Activated naive CD4-positive, alpha-beta T cell treated with anti-CD3 and anti-CD28 coated beads, Interleukin-2, amount 10 ng/mL, durations not matched to agents 7 days and 5 days (primary cell): Measurements from ENCODE around the gene MCF2L2.
A peak's percentile ranks its signal among the peaks of the same experiment; 100 is the strongest.

Source experiments
- CTCF ChIA-PET: fragments of 350-600 bp; sonication (Branson Sonifier 250); formaldehyde crosslinking; loops from one replicate; lab custom pipeline; 2021; ENCODE audit warnings: antibody characterized with exemption; lab: Charles Lee
- DNase-seq: peaks from one replicate; pipeline ENCODE4 v3.0.0-alpha.2; 2020
- H3K27ac Mint-ChIP-seq: one replicate; pipeline ENCODE4 v1.8.0; 2021; ENCODE audit warnings: mild to moderate bottlenecking, moderate library complexity, mixed read lengths
- H3K27me3 Mint-ChIP-seq: one replicate; pipeline ENCODE4 v1.8.0; 2021; ENCODE audit warnings: mild to moderate bottlenecking, mixed read lengths
- H3K36me3 Mint-ChIP-seq: one replicate; pipeline ENCODE4 v1.8.0; 2021; ENCODE audit warnings: mixed read lengths
- H3K4me1 Mint-ChIP-seq: one replicate; pipeline ENCODE4 v1.8.0; 2021; ENCODE audit warnings: mixed read lengths
- H3K4me3 Mint-ChIP-seq: one replicate; pipeline ENCODE4 v1.8.0; 2021; ENCODE audit warnings: mild to moderate bottlenecking, moderate library complexity, mixed read lengths
- H3K9me3 Mint-ChIP-seq: one replicate; pipeline ENCODE4 v1.8.0; 2021; ENCODE audit warnings: mixed read lengths

The MCF2L2 gene

DNA sequence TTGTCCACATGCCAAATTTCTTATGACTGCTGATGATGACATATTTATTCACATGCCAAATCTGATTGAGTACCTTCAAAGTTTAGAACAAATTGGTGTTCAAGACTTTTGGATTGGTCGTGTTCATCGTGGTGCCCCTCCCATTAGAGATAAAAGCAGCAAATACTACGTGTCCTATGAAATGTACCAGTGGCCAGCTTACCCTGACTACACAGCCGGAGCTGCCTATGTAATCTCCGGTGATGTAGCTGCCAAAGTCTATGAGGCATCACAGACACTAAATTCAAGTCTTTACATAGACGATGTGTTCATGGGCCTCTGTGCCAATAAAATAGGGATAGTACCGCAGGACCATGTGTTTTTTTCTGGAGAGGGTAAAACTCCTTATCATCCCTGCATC is 158.1 kb downstream of the MCF2L2 start:
- no peak for DNase-seq
- Mint-ChIP-seq H3K36me3 (no peaks in the 10 kb centered on the region), H3K9me3 (no peaks in the 10 kb centered on the region), H3K27ac (no peak overlapping the region), H3K4me3 (no peak overlapping the region), H3K4me1 (peaks cover 5% of the 10 kb centered on the region), H3K27me3 (no peaks in the 10 kb centered on the region)
- CTCF ChIA-PET = no interaction called here

DNA sequence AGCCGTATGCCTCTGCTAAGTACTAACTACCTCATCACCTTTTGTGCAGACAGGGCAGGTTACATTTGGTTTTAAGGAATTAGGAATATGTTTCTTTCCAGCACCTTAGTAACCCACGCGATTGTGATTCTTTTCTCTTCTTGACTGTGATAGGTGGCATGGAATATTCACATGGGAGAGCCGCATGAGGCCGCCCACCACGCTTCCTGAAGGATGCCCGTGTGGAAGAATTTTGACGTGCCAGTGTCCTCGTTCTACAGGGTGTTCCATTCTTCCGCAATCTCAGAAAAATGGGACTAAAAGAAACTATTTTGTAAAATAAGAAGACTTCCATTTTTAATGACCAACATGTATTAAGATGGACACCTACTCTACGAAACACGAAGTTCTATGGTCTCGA is 159.1 kb downstream of the MCF2L2 start:
- no peaks in the 10 kb centered on the region for H3K9me3 Mint-ChIP-seq
- CTCF ChIA-PET = no interaction called here

DNA sequence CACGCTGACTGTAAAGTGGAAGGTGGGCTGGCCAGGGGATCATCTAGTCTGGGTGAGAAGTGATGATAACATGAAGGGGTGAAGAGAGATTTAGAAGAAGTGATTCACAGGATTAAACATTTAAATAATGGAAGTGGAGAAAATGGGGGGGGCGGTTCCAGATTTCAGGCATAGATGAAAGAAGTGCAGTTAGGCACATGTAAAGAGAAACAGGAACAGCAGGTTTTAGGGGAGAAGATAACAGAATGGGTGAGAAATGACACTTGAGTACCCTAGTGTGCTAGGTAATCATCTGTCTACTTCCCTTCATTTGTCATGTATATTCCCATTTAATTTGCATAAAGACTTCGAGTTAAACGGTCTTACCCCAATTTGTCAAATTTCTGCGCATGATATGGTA is 160.1 kb downstream of the MCF2L2 start:
- no peak overlapping the region for H3K4me3 Mint-ChIP-seq
- CTCF ChIA-PET = no interaction called here
- H3K9me3 Mint-ChIP-seq = no peaks in the 10 kb centered on the region
- H3K4me1 Mint-ChIP-seq = peaks cover 5% of the 10 kb centered on the region
- no peaks in the 10 kb centered on the region for H3K27me3 Mint-ChIP-seq
- no peak overlapping the region for H3K27ac Mint-ChIP-seq
- no peak for DNase-seq
- no peaks in the 10 kb centered on the region for H3K36me3 Mint-ChIP-seq

More for the DNA sequence above, 159.1 kb downstream of the MCF2L2 start:
- Mint-ChIP-seq H3K27me3 (no peaks in the 10 kb centered on the region), H3K4me3 (no peak overlapping the region), H3K36me3 (no peaks in the 10 kb centered on the region), H3K4me1 (peaks cover 5% of the 10 kb centered on the region), H3K27ac (no peak overlapping the region)
- no peak for DNase-seq

DNA sequence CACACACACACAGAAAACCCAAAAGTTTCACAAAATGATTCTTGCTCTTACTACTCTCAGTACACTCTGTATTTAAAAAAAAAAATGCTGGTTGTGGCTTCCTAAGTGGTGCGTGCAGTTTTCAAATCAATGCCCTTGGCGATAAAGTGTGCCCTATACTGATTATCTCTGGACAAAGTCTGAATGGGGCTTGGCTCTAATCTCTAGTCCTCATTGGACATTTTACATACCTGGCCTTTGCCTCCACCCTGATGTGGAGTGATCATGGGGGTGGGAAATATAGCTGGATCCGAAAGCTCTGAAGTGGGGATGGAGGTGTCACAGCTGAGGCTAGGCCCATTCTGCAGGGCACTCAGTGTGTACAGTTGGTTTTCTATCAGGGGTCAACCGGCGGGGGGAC is 161.3 kb downstream of the MCF2L2 start:
- CTCF ChIA-PET = no interaction called here
- Mint-ChIP-seq H3K27ac (no peak overlapping the region), H3K36me3 (no peaks in the 10 kb centered on the region), H3K27me3 (no peaks in the 10 kb centered on the region), H3K9me3 (no peaks in the 10 kb centered on the region), H3K4me3 (no peak overlapping the region), H3K4me1 (peaks cover 2% of the 10 kb centered on the region)
- DNase-seq = no peak

DNA sequence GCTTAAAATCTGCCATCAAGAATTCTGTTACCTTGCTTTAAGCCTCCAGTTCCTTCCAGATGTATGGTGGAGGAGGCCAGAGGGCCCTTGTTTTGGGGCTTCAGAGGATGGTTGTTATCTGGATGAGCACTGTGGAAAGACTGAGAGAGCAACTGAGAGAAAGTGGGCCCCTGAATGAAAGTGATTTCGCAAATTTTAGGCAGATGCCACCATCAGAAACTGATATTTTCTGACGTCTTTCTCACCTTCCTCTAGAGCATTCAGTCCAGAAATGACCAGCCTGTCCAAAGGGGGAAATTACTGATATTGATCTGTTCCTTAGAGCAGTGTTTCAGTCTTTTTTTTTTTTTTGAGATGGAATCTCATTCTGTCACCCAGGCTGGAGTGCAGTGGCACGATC is 162.0 kb downstream of the MCF2L2 start:
- H3K4me3 Mint-ChIP-seq = no peak overlapping the region

DNA sequence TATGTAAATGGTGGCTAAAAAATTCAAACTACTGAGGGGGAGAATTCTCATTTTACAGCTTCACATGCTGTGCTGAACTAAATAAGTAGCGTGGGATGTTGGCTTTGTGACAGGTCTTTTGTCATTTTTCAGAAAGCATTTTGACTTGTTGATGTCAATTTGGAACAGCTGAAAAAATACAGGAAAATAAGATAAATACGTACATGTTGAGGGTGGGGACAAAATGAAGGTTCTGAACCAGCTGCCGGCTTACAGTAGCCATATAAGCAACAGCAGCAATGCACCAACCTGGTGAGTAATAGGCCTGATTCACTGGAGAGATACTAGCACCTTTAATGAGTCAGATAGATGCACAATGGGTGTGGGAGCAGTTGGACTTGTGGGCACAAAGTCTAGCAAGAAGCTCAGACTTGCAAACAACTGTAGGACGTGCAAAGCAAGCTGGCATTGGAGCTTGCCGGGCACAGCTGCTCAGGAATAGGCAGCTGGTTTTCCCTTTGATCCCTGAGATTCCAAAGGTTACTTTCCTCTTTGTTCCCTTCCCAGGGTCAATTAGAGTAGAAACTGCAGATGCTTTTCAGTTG is 162.5 kb downstream of the MCF2L2 start:
- CTCF ChIA-PET = interaction anchor here (0.7 to 1.9 kb wide), 4 partner anchors 9 to 143 kb away, joined by 3 to 5 read pairs (median 3); no protein-coding TSS in a partner anchor
- Mint-ChIP-seq H3K27ac (no peak overlapping the region), H3K4me3 (no peak overlapping the region), H3K4me1 (peaks cover 2% of the 10 kb centered on the region), H3K9me3 (no peaks in the 10 kb centered on the region), H3K36me3 (no peaks in the 10 kb centered on the region), H3K27me3 (no peaks in the 10 kb centered on the region)
- DNase-seq = no peak

More for the DNA sequence above, 162.0 kb downstream of the MCF2L2 start:
- H3K36me3 Mint-ChIP-seq = no peaks in the 10 kb centered on the region
- DNase-seq = no peak
- H3K27ac Mint-ChIP-seq = no peak overlapping the region
- no peaks in the 10 kb centered on the region for H3K9me3 Mint-ChIP-seq
- CTCF ChIA-PET = interaction anchor here (1.3 to 1.4 kb wide), 2 partner anchors 9 to 12 kb away, joined by 3 read pairs; no protein-coding TSS in a partner anchor
- no peaks in the 10 kb centered on the region for H3K27me3 Mint-ChIP-seq
- peaks cover 2% of the 10 kb centered on the region for H3K4me1 Mint-ChIP-seq

DNA sequence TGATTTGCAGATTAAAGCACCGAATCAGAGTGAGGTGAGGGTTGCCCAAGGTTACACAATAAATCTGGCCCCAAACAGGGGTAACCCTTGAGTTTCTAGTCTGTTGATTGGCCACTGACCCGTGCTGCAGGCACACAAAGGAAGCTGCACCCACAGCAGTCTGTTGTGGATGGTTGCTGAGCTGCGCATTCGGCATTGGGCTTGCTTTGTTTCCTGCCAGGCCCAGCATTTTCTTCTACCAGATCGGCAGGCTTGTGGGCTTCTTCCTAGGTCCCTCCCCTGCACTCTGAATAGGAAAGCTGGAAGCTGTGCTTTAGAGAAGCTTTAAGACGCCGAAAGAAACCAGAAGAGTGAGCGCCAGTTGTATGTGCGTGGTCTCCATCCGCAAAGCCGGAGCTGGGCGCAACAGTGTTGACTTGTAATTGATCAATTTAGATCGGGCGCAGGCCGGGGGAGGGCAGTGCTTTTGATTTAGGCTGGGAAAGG is 163.2 kb downstream of the MCF2L2 start:
- DNase-seq = no peak

DNA sequence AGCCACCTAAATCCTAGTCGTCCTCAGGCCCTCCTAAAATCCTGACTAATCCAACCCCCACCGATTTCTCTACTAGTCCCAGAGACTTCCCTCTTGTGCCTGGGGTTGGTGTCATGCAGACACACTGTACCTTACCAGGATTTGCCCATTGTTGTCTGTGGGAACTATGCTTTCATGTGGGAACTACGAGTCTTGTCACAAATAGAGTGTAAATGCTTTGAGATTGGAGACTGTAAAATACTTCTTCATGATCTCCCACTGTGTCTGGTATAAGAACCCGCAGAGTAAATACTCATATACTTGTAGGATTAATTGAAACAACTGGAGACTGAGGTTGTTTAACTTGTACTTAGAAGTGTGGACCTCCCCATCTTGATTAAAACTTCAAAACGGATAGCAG is 164.2 kb downstream of the MCF2L2 start:
- Mint-ChIP-seq H3K27ac (no peak overlapping the region), H3K4me1 (peaks cover 2% of the 10 kb centered on the region), H3K9me3 (no peaks in the 10 kb centered on the region), H3K27me3 (peaks cover 4% of the 10 kb centered on the region), H3K36me3 (no peaks in the 10 kb centered on the region), H3K4me3 (no peak overlapping the region)
- no peak for DNase-seq
- CTCF ChIA-PET = interaction anchor here (1.9 kb wide), 1 partner anchor 80 kb away, joined by 5 read pairs; no protein-coding TSS in a partner anchor

More for the DNA sequence above, 163.2 kb downstream of the MCF2L2 start:
- no peaks in the 10 kb centered on the region for H3K36me3 Mint-ChIP-seq
- H3K4me3 Mint-ChIP-seq = no peak overlapping the region
- CTCF ChIA-PET = interaction anchor here (0.7 to 1.9 kb wide), 4 partner anchors 10 to 143 kb away, joined by 3 to 5 read pairs (median 3); no protein-coding TSS in a partner anchor
- H3K27ac Mint-ChIP-seq = no peak overlapping the region
- peaks cover 2% of the 10 kb centered on the region for H3K4me1 Mint-ChIP-seq
- H3K27me3 Mint-ChIP-seq = no peaks in the 10 kb centered on the region
- H3K9me3 Mint-ChIP-seq = no peaks in the 10 kb centered on the region

DNA sequence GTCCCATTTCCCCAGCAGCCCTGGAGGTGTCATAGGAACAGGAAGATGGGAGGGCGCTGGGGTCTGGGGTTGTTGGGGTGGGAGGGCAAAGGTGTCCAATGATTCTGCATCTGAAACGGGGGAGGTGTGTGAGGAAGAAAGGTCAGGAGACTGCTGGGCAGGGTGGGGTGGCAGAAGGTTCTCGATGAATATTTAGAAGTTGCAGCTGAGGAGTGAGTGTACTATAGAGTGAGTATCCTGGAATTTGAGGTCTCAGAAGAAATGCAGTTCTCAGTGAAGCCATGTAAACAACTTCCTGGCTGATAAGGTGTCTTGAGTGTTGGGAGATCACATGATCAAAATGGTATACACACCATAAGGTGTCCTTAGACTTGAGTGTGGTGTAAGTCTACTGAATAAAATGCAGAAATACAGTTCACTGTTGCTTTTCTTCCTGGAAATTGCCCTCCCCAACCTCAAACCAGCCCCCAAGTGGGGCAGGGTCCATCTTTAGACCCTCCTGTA is 165.5 kb downstream of the MCF2L2 start:
- CTCF ChIA-PET = no interaction called here

DNA sequence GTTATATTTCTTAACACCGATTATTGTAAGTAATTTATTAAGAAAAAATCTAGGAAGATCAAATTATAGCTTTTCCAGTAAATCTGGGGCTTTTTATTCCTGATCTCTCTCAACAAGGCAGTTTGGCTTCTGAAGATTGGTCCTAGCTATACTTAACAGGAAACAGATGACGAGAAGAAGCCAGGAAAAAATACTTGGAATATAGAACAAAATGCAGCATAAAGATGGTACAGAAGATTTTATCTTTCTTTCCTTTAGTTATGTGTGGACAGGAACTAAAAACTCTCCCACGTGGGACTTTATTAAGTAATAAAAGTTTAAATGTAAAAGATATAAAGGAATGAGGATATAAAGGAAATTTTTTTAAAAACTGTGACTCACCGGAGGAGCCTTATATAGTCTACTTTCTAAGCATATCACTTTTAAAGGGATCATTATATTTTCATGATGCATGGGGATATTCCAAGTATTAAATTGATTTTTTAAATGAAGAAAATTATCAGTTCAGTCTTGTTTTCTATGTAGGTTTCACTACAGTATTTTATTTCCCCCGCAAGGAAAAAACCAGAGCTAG is 167.2 kb downstream of the MCF2L2 start:
- no peaks in the 10 kb centered on the region for H3K9me3 Mint-ChIP-seq
- H3K4me1 Mint-ChIP-seq = no peaks in the 10 kb centered on the region
- CTCF ChIA-PET = interaction anchor here (0.7 kb wide), 1 partner anchor 121 kb away, joined by 3 read pairs; no protein-coding TSS in a partner anchor
- peaks cover 10% of the 10 kb centered on the region for H3K27me3 Mint-ChIP-seq
- no peak overlapping the region for H3K27ac Mint-ChIP-seq
- no peak overlapping the region for H3K4me3 Mint-ChIP-seq
- no peak for DNase-seq
- no peaks in the 10 kb centered on the region for H3K36me3 Mint-ChIP-seq

More for the DNA sequence above, 165.5 kb downstream of the MCF2L2 start:
- no peak for DNase-seq
- H3K4me3 Mint-ChIP-seq = no peak overlapping the region
- peaks cover 10% of the 10 kb centered on the region for H3K27me3 Mint-ChIP-seq
- H3K9me3 Mint-ChIP-seq = no peaks in the 10 kb centered on the region
- peaks cover 2% of the 10 kb centered on the region for H3K4me1 Mint-ChIP-seq
- H3K27ac Mint-ChIP-seq = no peak overlapping the region
- no peaks in the 10 kb centered on the region for H3K36me3 Mint-ChIP-seq

DNA sequence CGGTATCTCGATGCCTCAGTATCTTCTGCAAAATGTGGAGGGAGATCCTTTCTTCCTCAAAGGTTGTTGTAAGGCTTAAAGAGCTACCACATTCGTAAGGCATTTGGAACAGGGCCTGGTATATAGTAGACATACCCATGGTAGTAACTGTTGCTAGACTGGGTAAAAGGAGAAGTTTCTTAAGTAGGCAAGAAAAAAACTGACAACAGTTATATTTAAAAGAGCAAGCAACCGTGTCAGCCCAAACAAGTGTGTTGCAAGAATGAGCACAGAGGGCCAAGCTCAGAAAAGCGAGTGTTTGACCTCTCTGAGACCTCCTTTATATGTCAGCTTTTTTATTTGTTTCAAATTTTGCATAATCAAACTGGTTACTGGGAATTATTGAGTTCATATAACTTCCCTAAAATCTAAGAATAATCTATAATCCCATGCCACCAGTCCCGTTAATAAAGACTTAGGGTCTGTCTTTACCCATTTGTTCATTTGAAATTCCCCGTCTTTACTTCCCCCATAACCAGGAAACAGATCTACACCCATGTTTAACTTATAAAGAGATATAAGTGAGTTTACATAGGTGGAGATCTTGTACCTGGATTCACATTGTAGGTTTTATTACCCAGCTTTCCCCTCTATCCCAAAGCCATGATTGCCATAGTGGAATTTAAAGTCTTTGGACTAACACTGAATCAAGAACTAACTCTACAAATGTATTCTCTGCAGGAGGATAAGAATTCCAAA is 168.1 kb downstream of the MCF2L2 start:
- Mint-ChIP-seq H3K27ac (no peak overlapping the region), H3K27me3 (peaks cover 12% of the 10 kb centered on the region), H3K4me1 (no peaks in the 10 kb centered on the region), H3K9me3 (no peaks in the 10 kb centered on the region), H3K4me3 (no peak overlapping the region), H3K36me3 (no peaks in the 10 kb centered on the region)
- DNase-seq = no peak
- CTCF ChIA-PET = no interaction called here

DNA sequence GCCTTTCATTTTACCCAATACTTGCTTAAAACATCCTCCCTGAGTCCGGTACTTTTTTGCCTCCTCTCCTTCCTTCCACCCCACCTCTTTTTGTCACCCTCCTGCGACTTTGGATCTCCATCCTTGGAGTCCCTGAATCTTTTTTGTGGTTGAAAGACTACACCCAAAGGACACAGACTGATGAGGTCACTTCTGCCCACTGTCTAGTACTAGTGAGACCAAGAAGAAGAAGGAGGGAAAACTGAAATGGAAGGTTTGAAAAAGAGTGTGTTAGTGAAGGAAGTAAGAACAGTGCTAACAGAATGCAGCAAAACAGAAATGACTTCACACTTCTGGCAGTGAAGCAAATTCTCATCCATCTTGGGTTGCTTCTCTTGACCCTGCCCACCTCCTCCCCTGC is 168.8 kb downstream of the MCF2L2 start:
- no peak for DNase-seq
- Mint-ChIP-seq H3K4me3 (no peak overlapping the region), H3K9me3 (no peaks in the 10 kb centered on the region), H3K4me1 (peaks cover 5% of the 10 kb centered on the region), H3K27ac (no peak overlapping the region), H3K27me3 (peaks cover 19% of the 10 kb centered on the region), H3K36me3 (peaks cover 4% of the 10 kb centered on the region)
- CTCF ChIA-PET = no interaction called here

DNA sequence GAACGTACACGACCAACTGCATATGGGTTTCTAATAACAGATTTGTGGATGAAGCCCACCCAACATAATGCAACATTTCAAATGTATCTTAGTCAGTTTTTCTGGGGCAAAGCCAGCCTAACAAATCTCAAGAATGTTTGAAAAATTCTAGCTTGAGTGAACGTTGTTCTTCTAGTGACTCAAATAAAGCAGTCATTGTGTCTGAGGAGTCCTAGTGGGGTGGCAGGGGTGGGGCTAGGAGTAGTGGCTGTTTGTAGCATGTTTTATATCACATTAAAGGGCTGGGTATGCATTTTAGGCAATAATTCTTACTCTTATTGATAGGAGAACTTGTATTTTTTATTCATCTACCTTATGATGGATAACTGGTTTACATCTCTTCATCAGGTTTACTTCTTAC is 169.3 kb downstream of the MCF2L2 start:
- no peak for DNase-seq
- Mint-ChIP-seq H3K27me3 (peaks cover 22% of the 10 kb centered on the region), H3K36me3 (peaks cover 4% of the 10 kb centered on the region), H3K27ac (no peak overlapping the region), H3K4me1 (peaks cover 5% of the 10 kb centered on the region), H3K4me3 (no peak overlapping the region), H3K9me3 (no peaks in the 10 kb centered on the region)
- CTCF ChIA-PET = interaction anchor here (1.5 kb wide), 1 partner anchor 75 kb away, joined by 6 read pairs; no protein-coding TSS in a partner anchor

DNA sequence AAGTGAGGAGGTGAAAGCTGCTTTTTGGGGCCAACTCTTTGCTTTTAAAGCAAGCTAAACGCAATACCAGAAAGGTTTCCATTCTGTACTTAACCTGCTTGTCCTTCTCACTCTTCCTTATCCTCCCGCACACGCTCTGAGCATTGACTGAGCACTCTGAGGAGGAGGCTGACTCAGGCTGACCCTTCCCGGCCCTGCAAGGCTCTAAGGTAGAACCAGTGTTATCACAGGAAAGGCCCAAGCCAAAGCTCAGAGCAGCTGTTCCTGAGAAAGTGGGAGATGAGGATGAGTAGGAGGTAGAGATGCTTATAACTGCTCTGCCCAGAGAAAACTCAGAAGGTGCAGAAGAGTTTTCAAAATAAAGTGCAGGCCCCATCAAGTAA is 173.1 kb downstream of the MCF2L2 start:
- Mint-ChIP-seq H3K4me3 (peak overlapping the region; percentile 68), H3K9me3 (no peaks in the 10 kb centered on the region), H3K27ac (no peak overlapping the region), H3K36me3 (peaks cover 4% of the 10 kb centered on the region), H3K4me1 (peaks cover 9% of the 10 kb centered on the region), H3K27me3 (peaks cover 45% of the 10 kb centered on the region)
- CTCF ChIA-PET = interaction anchor here (1.2 kb wide), 1 partner anchor 127 kb away, joined by 7 read pairs; no protein-coding TSS in a partner anchor
- DNase-seq = no peak
